ENCODE results near the gene SLC39A10. TPM values are rescaled to one million over a fixed set of nuclear protein-coding genes. Genes with fewer than 3 reads are reported as not detected.

Gene SLC39A10, protein sequence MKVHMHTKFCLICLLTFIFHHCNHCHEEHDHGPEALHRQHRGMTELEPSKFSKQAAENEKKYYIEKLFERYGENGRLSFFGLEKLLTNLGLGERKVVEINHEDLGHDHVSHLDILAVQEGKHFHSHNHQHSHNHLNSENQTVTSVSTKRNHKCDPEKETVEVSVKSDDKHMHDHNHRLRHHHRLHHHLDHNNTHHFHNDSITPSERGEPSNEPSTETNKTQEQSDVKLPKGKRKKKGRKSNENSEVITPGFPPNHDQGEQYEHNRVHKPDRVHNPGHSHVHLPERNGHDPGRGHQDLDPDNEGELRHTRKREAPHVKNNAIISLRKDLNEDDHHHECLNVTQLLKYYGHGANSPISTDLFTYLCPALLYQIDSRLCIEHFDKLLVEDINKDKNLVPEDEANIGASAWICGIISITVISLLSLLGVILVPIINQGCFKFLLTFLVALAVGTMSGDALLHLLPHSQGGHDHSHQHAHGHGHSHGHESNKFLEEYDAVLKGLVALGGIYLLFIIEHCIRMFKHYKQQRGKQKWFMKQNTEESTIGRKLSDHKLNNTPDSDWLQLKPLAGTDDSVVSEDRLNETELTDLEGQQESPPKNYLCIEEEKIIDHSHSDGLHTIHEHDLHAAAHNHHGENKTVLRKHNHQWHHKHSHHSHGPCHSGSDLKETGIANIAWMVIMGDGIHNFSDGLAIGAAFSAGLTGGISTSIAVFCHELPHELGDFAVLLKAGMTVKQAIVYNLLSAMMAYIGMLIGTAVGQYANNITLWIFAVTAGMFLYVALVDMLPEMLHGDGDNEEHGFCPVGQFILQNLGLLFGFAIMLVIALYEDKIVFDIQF
- total RNA-seq, result 10 to 100 TPM; 26.3 to 27.6 TPM

DNA sequence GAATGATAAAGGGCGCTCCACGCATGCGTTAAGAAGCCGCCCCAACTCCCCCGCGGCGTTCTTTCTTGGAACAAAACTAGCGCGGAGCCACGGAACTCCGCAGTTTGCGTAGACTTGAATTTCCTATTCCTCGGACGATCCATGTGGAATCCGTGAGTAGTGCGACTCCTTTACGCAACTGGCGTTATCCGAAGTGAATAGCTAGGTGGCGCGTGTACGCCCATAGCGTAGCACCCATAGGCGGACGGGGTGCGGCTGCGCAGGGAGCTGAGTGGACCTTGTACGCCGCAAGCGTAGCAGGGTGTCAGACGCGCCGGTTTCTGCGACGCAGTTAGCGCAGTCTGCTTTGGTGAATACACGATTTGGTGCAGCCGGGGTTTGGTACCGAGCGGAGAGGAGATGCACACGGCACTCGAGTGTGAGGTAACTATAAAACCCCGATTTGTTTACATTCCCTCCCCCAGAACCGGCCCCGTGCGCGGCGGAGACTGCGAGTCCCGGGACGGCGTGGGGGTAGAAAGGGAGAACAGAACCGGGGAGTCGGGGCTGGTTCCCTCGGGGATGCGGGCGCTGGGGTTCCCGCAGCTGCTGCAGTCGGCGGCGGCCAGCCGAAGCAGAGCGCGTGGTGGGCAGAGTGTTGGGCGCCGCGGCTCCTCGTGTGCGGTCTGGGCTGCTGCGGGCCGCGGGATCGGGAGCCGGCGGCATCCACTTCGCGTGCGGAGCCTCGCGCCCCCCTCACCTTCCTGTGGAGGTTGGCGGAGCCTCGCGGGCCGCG is at the start of gene SLC39A10:
TSS of gene SLC39A10 (plus strand) at position 368 of the 775 bp plus-strand sequence. CDS start 22,817 bp downstream, outside the sequence.
- Histone ChIP-seq H3K27me3 (replicated peaks; ENCODE audit: insufficient read depth) (no peaks in the 10 kb centered on the region), H3K4me1 (replicated peaks) (no peaks in the 10 kb centered on the region), H3K27ac (peak within 1 kb of the TSS; percentile 99), H3K4me3 (peak within 1 kb of the TSS; percentile 94 to 97), H3K9me3 (no peaks in the 10 kb centered on the region), H3K36me3 (no peaks in the 10 kb centered on the region)
- WGBS, result under 1% methylated on average over 63 of the region's 85 CpGs
- intact Hi-C loops (cut with DNase I), result loop anchor here (5.0 kb wide), 1 partner anchor 85 kb away; no protein-coding TSS in a partner anchor
- peak; percentile 83 for TF ChIP-seq POLR2A (IDR thresholded peaks at IDR 0.05)
- peak; percentile 87 for TF ChIP-seq POLR2AphosphoS5 (IDR thresholded peaks at IDR 0.05)
- TF ChIP-seq, protein P1, sequence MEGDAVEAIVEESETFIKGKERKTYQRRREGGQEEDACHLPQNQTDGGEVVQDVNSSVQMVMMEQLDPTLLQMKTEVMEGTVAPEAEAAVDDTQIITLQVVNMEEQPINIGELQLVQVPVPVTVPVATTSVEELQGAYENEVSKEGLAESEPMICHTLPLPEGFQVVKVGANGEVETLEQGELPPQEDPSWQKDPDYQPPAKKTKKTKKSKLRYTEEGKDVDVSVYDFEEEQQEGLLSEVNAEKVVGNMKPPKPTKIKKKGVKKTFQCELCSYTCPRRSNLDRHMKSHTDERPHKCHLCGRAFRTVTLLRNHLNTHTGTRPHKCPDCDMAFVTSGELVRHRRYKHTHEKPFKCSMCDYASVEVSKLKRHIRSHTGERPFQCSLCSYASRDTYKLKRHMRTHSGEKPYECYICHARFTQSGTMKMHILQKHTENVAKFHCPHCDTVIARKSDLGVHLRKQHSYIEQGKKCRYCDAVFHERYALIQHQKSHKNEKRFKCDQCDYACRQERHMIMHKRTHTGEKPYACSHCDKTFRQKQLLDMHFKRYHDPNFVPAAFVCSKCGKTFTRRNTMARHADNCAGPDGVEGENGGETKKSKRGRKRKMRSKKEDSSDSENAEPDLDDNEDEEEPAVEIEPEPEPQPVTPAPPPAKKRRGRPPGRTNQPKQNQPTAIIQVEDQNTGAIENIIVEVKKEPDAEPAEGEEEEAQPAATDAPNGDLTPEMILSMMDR (IDR thresholded peaks at IDR 0.05), result peak in 3 of 4 experiments; percentile 36 to 76 (median 73)
- DNase-seq (ENCODE audit: low spot score), result peak; percentile 98

DNA sequence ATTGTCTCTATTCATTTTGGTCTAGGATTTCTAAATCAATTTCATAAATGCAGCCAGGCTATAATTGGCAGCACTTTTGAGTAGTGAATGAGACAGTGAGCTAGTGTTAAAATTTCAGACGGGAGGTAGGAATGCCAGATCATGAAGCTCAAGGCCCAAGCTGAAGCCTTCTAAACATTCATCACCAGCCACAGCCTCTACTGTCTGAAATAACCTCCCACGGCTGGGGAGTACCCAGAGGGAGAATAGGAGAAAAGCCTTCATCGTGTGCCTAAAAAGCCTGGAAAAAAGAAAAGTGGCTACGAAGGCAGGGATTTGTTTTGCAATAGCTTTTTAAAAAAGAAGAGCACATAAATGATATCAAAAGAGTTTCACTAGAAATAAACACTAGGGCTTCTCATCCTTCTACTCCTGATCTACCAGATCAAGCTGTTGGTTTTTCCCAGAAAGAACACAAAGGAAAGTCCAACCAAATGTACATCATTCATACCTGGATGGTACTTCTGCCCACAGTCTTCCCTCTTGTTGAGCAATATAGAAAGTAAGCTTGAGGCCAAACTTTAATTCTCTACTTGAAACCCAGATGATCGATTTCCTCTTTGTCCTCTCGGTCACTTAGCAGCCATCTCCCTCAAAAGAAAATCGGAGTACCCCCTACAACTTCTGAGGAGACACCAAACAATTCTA is 48.1 kb upstream of the SLC39A10 start:
- Histone ChIP-seq H3K4me1 (replicated peaks) (no peaks in the 10 kb centered on the region), H3K27ac (no peak overlapping the region), H3K4me3 (no peak overlapping the region), H3K27me3 (replicated peaks; ENCODE audit: insufficient read depth) (no peaks in the 10 kb centered on the region), H3K9me3 (no peaks in the 10 kb centered on the region), H3K36me3 (no peaks in the 10 kb centered on the region)
- intact Hi-C loops (cut with DNase I), result no loop called here
- DNase-seq (ENCODE audit: low spot score), result no peak
- WGBS, result 92% methylated on average over 7 of the region's 7 CpGs
- TF ChIP-seq POLR2A (IDR thresholded peaks at IDR 0.05), result no peak

DNA sequence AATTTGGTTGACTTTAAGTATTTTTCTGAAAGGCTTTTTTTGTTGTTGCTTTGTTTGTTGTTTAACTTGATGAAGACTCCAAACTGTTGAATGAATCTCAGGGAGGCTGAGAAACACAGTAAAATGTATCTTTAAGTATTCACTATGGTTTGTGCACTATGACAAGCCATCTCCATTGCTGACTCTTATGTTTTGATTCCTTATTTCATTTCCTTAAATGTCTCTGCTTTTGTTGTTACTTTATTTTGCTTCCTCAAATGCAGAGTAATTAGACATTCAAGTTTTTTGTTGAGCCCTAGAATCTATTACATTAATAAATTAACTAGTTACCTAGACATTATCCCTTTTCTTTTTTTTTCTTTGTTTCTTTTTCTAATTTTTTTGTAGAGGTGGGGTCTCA is 46.3 kb upstream of the SLC39A10 start:
- Histone ChIP-seq H3K9me3 (no peaks in the 10 kb centered on the region), H3K4me3 (no peak overlapping the region), H3K27me3 (replicated peaks; ENCODE audit: insufficient read depth) (no peaks in the 10 kb centered on the region), H3K36me3 (no peaks in the 10 kb centered on the region), H3K27ac (no peak overlapping the region), H3K4me1 (replicated peaks) (no peaks in the 10 kb centered on the region)
- intact Hi-C loops (cut with DNase I), result no loop called here
- TF ChIP-seq POLR2A (IDR thresholded peaks at IDR 0.05), result no peak
- TF ChIP-seq, protein P1 (IDR thresholded peaks at IDR 0.05), result no peak
- DNase-seq (ENCODE audit: low spot score), result no peak

DNA sequence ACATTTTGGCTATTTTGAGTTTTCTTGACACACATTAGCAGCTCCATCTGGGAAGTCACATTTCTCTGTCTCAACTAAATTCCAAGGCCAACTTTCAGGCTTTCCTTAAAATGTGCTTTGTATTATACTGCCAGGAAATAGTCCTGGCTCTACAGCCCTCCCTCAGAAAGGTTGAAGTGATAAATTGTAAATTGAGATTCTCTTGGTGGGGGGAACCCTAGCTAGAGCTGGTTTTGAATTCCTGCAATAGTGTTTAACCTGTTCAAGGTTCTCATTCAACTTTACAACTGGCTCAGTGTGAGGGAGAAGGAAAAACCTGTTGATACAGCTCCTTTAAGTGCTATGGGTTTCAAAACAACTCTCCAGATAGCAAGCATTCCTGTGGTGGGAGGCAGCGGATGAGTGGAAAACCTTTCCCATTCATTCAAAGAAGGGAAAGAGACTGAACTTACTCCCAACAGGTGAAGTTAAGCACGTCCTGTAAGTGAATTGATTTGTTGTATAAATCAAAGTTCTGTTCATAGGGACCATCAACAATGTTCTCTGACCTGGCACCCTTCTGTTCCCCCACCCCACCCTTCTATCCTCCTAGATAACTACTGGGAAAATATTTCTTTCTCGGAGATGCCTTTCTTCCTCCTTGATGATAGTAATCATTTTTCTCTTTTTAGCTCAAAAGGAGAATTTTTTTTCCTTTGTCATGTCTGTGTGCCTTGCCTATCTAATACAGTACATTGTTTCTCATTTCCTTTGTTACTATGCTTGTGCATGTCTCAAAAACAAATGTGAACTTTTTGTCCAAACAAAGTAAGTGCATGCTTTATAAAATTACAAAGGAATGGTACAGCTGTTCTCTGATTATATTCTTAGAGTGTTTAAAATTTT is 44.2 kb upstream of the SLC39A10 start:
- Histone ChIP-seq H3K27me3 (replicated peaks; ENCODE audit: insufficient read depth) (no peaks in the 10 kb centered on the region), H3K27ac (no peak overlapping the region), H3K36me3 (no peaks in the 10 kb centered on the region), H3K9me3 (no peaks in the 10 kb centered on the region), H3K4me3 (no peak overlapping the region), H3K4me1 (replicated peaks) (no peaks in the 10 kb centered on the region)
- WGBS, result 18% methylated on average over 3 of the region's 3 CpGs
- intact Hi-C loops (cut with DNase I), result no loop called here
- DNase-seq (ENCODE audit: low spot score), result no peak
- TF ChIP-seq, protein P1 (IDR thresholded peaks at IDR 0.05), result no peak
- TF ChIP-seq POLR2A (IDR thresholded peaks at IDR 0.05) (no peak), POLR2AphosphoS5 (IDR thresholded peaks at IDR 0.05) (no peak)
